Spleen (tissue), 11 donors: ENCODE measurements around the gene SIRT7. TPM values are rescaled to one million over a fixed set of nuclear protein-coding genes. Genes with fewer than 3 reads are reported as not detected.
A peak's percentile ranks its signal among the peaks of the same experiment; 100 is the strongest.

ENCODE experiments used
- DNase-seq: peaks from one replicate; pipeline ENCODE4 v3.0.0-alpha.2; 2020
- H3K27ac ChIP-seq, 8 donors: fragments of 200-600 bp; sonication (generic) in 7 of 8; 1 replicate in 4 of 8; 2 replicates in 4 of 8; pipeline versions ENCODE4 v1.5.0 to v1.8.0; 2016 to 2021; ENCODE audit warnings: inconsistent platforms in 4 of 8, mild to moderate bottlenecking in 4 of 8, moderate library complexity in 1 of 8
- H3K27me3 ChIP-seq, 7 donors: fragments of 200-600 bp; sonication (generic) in 6 of 7; replicated peaks in 1 of 7; 1 replicate in 4 of 7; 2 replicates in 3 of 7; pipeline versions ENCODE4 v1.5.0 to v1.8.0; 2016 to 2021; ENCODE audit warnings: inconsistent platforms in 3 of 7, mild to moderate bottlenecking in 1 of 7
- H3K36me3 ChIP-seq, 6 donors: fragments of 200-600 bp; sonication (generic) in 5 of 6; 1 replicate in 4 of 6; 2 replicates in 2 of 6; pipeline versions ENCODE4 v1.5.0 to v1.8.0; 2016 to 2021; ENCODE audit warnings: inconsistent platforms in 2 of 6
- H3K4me1 ChIP-seq, 6 donors: fragments of 200-600 bp; sonication (generic) in 5 of 6; 1 replicate in 3 of 6; 2 replicates in 3 of 6; pipeline versions ENCODE4 v1.5.0 to v1.8.0; 2016 to 2021; ENCODE audit warnings: inconsistent platforms in 3 of 6
- H3K4me3 ChIP-seq, 8 donors: fragments of 200-600 bp; sonication (generic) in 7 of 8; 1 replicate in 4 of 8; 2 replicates in 4 of 8; pipeline versions ENCODE4 v1.5.0 to v1.8.0; 2016 to 2021; ENCODE audit warnings: inconsistent platforms in 4 of 8, mild to moderate bottlenecking in 4 of 8, moderate library complexity in 2 of 8
- H3K9me3 ChIP-seq, 8 donors: fragments of 200-600 bp; sonication (generic) in 7 of 8; 1 replicate in 4 of 8; 2 replicates in 4 of 8; pipeline versions ENCODE4 v1.5.0 to v1.8.0; 2016 to 2021; ENCODE audit warnings: inconsistent platforms in 4 of 8
- POLR2A ChIP-seq, 3 donors: fragments of 450-650 bp; IDR thresholded peaks; one replicate each; pipeline ENCODE4 v1.5.1; 2017; ENCODE audit warnings: antibody characterized with exemption in 3 of 3, mild to moderate bottlenecking in 1 of 3
- POLR2AphosphoS5 ChIP-seq, 3 donors: sonication (generic); formaldehyde crosslinking; IDR thresholded peaks; one replicate each; pipeline ENCODE4 v1.5.1; 2017; ENCODE audit warnings: antibody characterized with exemption in 3 of 3
- WGBS, 5 donors: extraction: QIAGEN DNeasy Blood & Tissue Kit in 3 of 5; methylation state at CpG; one replicate each; pipeline versions ENCODE4 v1.1.5 to v1.1.7; 2013 to 2018; 5-methylcytosine and 5-hydroxymethylcytosine counted together
- intact Hi-C: fragments of 100-400 bp; cut with DNase I; formaldehyde crosslinking; loops from one replicate; pipeline ENCODE4 v1.15.0; 2023; ENCODE audit warnings: low total_unique reads
- polyA plus RNA-seq, 3 donors: library from polyadenylated mRNA; stranded (reverse); fragments of 200-250 nt; gene quantifications; one replicate each; pipeline ENCODE4 v1.2.1, GENCODE V29; 2013
- total RNA-seq, 7 donors: library from RNA; depleted of rRNA in 3 of 7; stranded (reverse); fragments of >200 nt in 3 of 7; fragmentation: NEBNext Ultra II Directional in 4 of 7; extraction: Animal tissue kit (Norgen Biotek cat#: 25700) in 4 of 7; gene quantifications; one replicate each; pipeline versions ENCODE4 v1.1.0 to v1.2.1, GENCODE V29; 2016 to 2021
- TF ChIP-seq, protein P1 (sequence below), 11 experiments: fragments of 200-600 bp in 7 of 11; fragments of 450-650 bp in 4 of 11; sonication (generic) in 4 of 11; IDR thresholded peaks in 8 of 11; conservative IDR thresholded peaks in 3 of 11; 1 replicate in 7 of 11; 2 replicates in 4 of 11; pipeline versions ENCODE4 v1.4.0 to v1.8.0; 2016 to 2021; ENCODE audit warnings: antibody characterized with exemption in 11 of 11, inconsistent platforms in 4 of 11, mild to moderate bottlenecking in 1 of 11
- donor health status: healthy with polysubstance abuse.
- donor health status: DM: no; HTN: no; CAD: no; lungs with moderate emphysema.
- donor health status: DM: no; HTN: no; CAD: no.
- donor health status: Bipolar disorder and iron deficiency.
- donor health status: healthy.
- donor health status: DM: no; HTN: no; CAD: no.
- donor health status: DM: yes; HTN: yes; CAD: no.

Gene SIRT7
- total and polyA plus RNA-seq, 10 donors: 28.5 to 54.5 (median 39.1) TPM

DNA sequence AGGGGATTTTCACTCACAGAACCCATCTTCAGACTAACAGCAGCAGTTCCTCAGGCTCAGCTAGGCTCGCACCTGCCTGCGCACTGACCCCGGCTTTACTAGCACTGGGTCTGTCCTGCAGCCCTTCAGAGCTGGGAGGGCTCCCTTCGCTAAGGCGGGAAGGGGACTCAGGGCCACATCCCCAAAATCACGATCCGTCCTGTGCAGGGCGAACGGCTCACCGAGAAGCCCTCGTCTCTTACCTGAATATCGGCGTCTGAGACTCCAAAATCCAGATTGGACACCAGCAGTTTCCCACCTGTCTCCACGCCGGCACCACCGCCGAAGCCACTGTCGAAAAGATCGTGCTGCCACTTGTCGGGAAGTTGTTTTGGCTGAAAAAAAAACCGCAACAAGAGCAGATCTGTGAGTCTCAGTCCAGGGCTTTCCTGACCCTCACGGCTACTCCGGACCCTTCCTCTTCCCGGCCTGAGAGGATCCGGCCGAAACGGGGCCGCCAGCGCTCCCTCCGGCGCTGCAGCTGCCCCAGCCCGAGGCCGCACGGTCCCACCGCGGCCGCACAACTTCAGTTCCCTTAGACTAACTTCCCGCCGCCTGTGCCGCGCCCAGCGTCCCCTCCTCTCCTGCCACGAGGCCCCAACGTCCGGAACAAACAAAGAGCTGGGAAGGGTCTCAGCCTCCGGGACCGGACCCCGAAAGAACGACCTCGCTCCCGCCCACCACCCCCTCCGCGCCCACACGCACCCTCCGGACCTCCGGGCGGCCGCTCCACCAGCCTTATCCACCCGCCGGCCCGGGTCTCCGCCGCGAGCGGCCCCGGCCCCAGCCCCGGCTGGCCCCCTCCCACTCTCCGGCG, 27.3 kb downstream of the SIRT7 start:
- H3K36me3 ChIP-seq: peaks cover 4 to 72% (median 61%) of the 10 kb centered on the region in 6 donors
- H3K4me1 ChIP-seq: peaks cover 12 to 59% (median 34%) of the 10 kb centered on the region in 6 donors
- H3K4me3 ChIP-seq: peak overlapping the region; percentile 67 to 97 (median 86)
- H3K27ac ChIP-seq: peak overlapping the region; percentile 87 to 97 (median 94)
- no peaks in the 10 kb centered on the region for H3K27me3 ChIP-seq
- DNase-seq: peak; percentile 82
- no peaks in the 10 kb centered on the region for H3K9me3 ChIP-seq
- TF ChIP-seq, protein P1, sequence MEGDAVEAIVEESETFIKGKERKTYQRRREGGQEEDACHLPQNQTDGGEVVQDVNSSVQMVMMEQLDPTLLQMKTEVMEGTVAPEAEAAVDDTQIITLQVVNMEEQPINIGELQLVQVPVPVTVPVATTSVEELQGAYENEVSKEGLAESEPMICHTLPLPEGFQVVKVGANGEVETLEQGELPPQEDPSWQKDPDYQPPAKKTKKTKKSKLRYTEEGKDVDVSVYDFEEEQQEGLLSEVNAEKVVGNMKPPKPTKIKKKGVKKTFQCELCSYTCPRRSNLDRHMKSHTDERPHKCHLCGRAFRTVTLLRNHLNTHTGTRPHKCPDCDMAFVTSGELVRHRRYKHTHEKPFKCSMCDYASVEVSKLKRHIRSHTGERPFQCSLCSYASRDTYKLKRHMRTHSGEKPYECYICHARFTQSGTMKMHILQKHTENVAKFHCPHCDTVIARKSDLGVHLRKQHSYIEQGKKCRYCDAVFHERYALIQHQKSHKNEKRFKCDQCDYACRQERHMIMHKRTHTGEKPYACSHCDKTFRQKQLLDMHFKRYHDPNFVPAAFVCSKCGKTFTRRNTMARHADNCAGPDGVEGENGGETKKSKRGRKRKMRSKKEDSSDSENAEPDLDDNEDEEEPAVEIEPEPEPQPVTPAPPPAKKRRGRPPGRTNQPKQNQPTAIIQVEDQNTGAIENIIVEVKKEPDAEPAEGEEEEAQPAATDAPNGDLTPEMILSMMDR (IDR thresholded peaks at IDR 0.05 in 8 of 11, conservative IDR thresholded peaks at IDR 0.05 in 3 of 11): no peak
- peak in 1 of 3 donors; percentile 24 for TF ChIP-seq POLR2AphosphoS5 (IDR thresholded peaks at IDR 0.05)
- 8 to 9% (median 9%) methylated on average over 30 to 69 of the region's 69 CpGs for WGBS, 5 donors
- intact Hi-C loops: no loop called here

DNA sequence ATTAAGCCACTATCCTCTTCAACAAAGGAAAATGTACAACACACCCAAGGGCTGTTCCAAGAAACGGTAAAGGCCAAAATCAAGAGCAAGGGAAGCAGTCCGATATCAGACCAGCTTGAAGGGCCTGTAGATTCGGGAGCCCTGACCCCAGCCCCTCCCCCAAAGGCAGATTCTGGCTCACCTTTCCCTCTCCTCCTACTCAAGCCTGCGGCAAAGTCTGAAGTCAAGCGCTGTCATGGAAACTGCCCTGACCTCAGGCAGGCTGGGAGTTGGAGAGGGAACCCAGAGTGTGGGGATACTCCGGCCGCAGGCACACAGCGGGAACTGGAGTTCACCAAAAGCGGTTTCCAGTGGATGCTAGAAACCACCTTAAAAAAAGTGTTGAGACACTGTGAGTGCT, 28.4 kb downstream of the SIRT7 start:
- Histone ChIP-seq H3K36me3 (peaks cover 4 to 72% (median 61%) of the 10 kb centered on the region in 6 donors), H3K4me1 (peaks cover 12 to 59% (median 34%) of the 10 kb centered on the region in 6 donors), H3K27ac (no peak overlapping the region), H3K9me3 (no peaks in the 10 kb centered on the region), H3K4me3 (peak overlapping the region in 3 of 8 donors; percentile 67 to 89 (median 86)), H3K27me3 (no peaks in the 10 kb centered on the region)
- TF ChIP-seq, protein P1 (IDR thresholded peaks at IDR 0.05 in 8 of 11, conservative IDR thresholded peaks at IDR 0.05 in 3 of 11): no peak
- TF ChIP-seq POLR2A (IDR thresholded peaks at IDR 0.05): no peak
- no peak for TF ChIP-seq POLR2AphosphoS5 (IDR thresholded peaks at IDR 0.05)
- DNase-seq: no peak
- 88 to 96% (median 91%) methylated on average over 9 of the region's 9 CpGs for WGBS, 5 donors
- intact Hi-C loops: no loop called here

- 88 to 94% (median 91%) methylated on average over 16 of the region's 16 CpGs for WGBS, 5 donors
- H3K36me3 ChIP-seq: peaks cover 4 to 72% (median 61%) of the 10 kb centered on the region in 6 donors
- H3K4me1 ChIP-seq: peaks cover 12 to 56% (median 34%) of the 10 kb centered on the region in 6 donors
- H3K27ac ChIP-seq: no peak overlapping the region
- no peak for DNase-seq
- TF ChIP-seq POLR2AphosphoS5 (IDR thresholded peaks at IDR 0.05) (no peak), POLR2A (IDR thresholded peaks at IDR 0.05) (no peak)
- TF ChIP-seq, protein P1 (IDR thresholded peaks at IDR 0.05 in 8 of 11, conservative IDR thresholded peaks at IDR 0.05 in 3 of 11): no peak
- H3K4me3 ChIP-seq: peak overlapping the region in 1 of 8 donors; percentile 89
- no peaks in the 10 kb centered on the region for H3K9me3 ChIP-seq
- intact Hi-C loops: no loop called here
- H3K27me3 ChIP-seq: no peaks in the 10 kb centered on the region
Observed at GRCh38 chr17:81888988-81889595, 28.9 kb downstream of the SIRT7 start.
